Measurements from ENCODE around the gene DCBLD1.

DNA sequence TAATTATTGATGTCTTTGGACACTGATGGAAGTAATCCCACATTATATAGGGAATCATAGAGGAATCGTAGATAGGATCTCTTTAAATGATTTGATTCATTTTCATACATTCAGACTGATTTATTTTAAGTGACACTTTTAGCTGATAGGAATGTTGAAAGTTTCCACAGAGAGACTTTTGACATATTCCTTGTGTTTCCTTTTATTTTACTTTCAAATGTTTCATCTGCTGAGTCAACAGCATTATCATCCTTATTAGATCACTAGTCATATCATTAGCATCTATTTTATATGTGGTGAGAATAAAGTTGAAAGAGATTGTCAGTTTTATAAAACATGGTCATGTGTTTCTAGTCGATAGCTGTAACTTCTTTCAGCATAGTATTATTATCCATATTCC lies 13.4 kb downstream of the DCBLD1 start:
- TF ChIP-seq CTCF (IDR thresholded peaks at IDR 0.05) (no peak), POLR2A (IDR thresholded peaks at IDR 0.05) (no peak)

All from heart left ventricle (tissue), 13 donors.